GM23338 (cell line): Measurements from ENCODE around the gene CENPO.

Experiments used
- CREB1 ChIP-seq: fragments of 250-450 bp; sonication (Bioruptor Pico); IDR thresholded peaks from 2 replicates; pipeline ENCODE4 v1.5.0; 2020; ENCODE audit warnings: low read depth, mild to moderate bottlenecking, moderate library complexity
- CTCF ChIP-seq, 2 experiments: fragments of 200-600 bp in 1 of 2; sonication (generic) in 1 of 2; conservative IDR thresholded peaks; 2 replicates each; pipeline versions ENCODE4 v1.5.1 to v1.6.1; 2016 to 2017; ENCODE audit warnings: antibody characterized with exemption in 2 of 2, low read depth in 2 of 2, mild to moderate bottlenecking in 2 of 2, moderate library complexity in 1 of 2
- ETS1 ChIP-seq: IDR thresholded peaks from 2 replicates; pipeline ENCODE4 v1.6.1; 2016; ENCODE audit warnings: antibody characterized with exemption
- EZH2 ChIP-seq: fragments of 200-600 bp; sonication (generic); IDR thresholded peaks from one replicate; pipeline ENCODE4 v1.8.0; 2017; ENCODE audit warnings: antibody characterized with exemption, mild to moderate bottlenecking, low read depth; ENCODE audit not compliant: unreplicated experiment
- EZH2phosphoT487 ChIP-seq: fragments of 200-600 bp; sonication (generic); IDR thresholded peaks from one replicate; pipeline ENCODE4 v1.8.1; 2018; ENCODE audit warnings: antibody characterized with exemption; ENCODE audit not compliant: unreplicated experiment
- JUNB ChIP-seq: IDR thresholded peaks from one replicate; pipeline ENCODE4 v1.6.1; 2016; ENCODE audit warnings: antibody characterized with exemption; ENCODE audit not compliant: unreplicated experiment
- POLR2AphosphoS5 ChIP-seq: IDR thresholded peaks from 2 replicates; pipeline ENCODE4 v1.6.1; 2016; ENCODE audit warnings: antibody characterized with exemption, low read depth
- ZNF331 ChIP-seq: fragments of 250-450 bp; sonication (Bioruptor Pico); IDR thresholded peaks from 2 replicates; pipeline ENCODE4 v1.5.0; 2020; ENCODE audit warnings: low read depth, mild to moderate bottlenecking, moderate library complexity
- ZNF462 ChIP-seq: fragments of 250-450 bp; sonication (Bioruptor Pico); IDR thresholded peaks from 2 replicates; pipeline ENCODE4 v1.5.0; 2020; ENCODE audit warnings: mild to moderate bottlenecking, moderate library complexity
- TF ChIP-seq, protein P1 (sequence below): IDR thresholded peaks from one replicate; pipeline ENCODE4 v1.6.1; 2018; ENCODE audit warnings: antibody characterized with exemption; ENCODE audit not compliant: unreplicated experiment

- TF ChIP-seq POLR2AphosphoS5 (no peak), CTCF (conservative IDR thresholded peaks at IDR 0.05; ENCODE audit: low read depth in 2 of 2) (no peak), EZH2 (no peak), CREB1 (CRISPR knock-in tag) (no peak), JUNB (no peak), EZH2phosphoT487 (no peak), ZNF331 (CRISPR knock-in tag) (no peak), ETS1 (no peak), ZNF462 (CRISPR knock-in tag) (no peak)
- TF ChIP-seq, protein P1, sequence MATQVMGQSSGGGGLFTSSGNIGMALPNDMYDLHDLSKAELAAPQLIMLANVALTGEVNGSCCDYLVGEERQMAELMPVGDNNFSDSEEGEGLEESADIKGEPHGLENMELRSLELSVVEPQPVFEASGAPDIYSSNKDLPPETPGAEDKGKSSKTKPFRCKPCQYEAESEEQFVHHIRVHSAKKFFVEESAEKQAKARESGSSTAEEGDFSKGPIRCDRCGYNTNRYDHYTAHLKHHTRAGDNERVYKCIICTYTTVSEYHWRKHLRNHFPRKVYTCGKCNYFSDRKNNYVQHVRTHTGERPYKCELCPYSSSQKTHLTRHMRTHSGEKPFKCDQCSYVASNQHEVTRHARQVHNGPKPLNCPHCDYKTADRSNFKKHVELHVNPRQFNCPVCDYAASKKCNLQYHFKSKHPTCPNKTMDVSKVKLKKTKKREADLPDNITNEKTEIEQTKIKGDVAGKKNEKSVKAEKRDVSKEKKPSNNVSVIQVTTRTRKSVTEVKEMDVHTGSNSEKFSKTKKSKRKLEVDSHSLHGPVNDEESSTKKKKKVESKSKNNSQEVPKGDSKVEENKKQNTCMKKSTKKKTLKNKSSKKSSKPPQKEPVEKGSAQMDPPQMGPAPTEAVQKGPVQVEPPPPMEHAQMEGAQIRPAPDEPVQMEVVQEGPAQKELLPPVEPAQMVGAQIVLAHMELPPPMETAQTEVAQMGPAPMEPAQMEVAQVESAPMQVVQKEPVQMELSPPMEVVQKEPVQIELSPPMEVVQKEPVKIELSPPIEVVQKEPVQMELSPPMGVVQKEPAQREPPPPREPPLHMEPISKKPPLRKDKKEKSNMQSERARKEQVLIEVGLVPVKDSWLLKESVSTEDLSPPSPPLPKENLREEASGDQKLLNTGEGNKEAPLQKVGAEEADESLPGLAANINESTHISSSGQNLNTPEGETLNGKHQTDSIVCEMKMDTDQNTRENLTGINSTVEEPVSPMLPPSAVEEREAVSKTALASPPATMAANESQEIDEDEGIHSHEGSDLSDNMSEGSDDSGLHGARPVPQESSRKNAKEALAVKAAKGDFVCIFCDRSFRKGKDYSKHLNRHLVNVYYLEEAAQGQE: no peak
Measured at GRCh38 chr2:24853046-24853445, 59.8 kb downstream of the CENPO start.
